Trophoblast cell (in vitro differentiated cells and primary cell): Measurements from ENCODE around the gene NPY2R.

Experiments
- DNase-seq, 2 donors: peaks; one replicate each; pipeline ENCODE4 v3.0.0-alpha.2; 2016
- H2AFZ ChIP-seq: 2 replicates; pipeline ENCODE4 v1.6.1; 2013; ENCODE audit warnings: low read length, moderate library complexity, mild to moderate bottlenecking; ENCODE audit not compliant: insufficient read depth, poor library complexity
- H2AK5ac ChIP-seq: 2 replicates; pipeline ENCODE4 v1.6.1; 2013; ENCODE audit warnings: mild to moderate bottlenecking, low read length
- H2BK120ac ChIP-seq: 2 replicates; pipeline ENCODE4 v1.6.1; 2013; ENCODE audit warnings: low read length, mild to moderate bottlenecking, moderate library complexity; ENCODE audit not compliant: insufficient read depth, poor library complexity
- H2BK12ac ChIP-seq: 2 replicates; pipeline ENCODE4 v1.6.1; 2013; ENCODE audit warnings: mild to moderate bottlenecking, low read length, moderate library complexity
- H2BK5ac ChIP-seq: 2 replicates; pipeline ENCODE4 v1.6.1; 2013; ENCODE audit warnings: low read length, low read depth, moderate library complexity, mild to moderate bottlenecking; ENCODE audit not compliant: poor library complexity
- H3K14ac ChIP-seq: 2 replicates; pipeline ENCODE4 v1.6.1; 2013; ENCODE audit warnings: mild to moderate bottlenecking, low read length
- H3K18ac ChIP-seq: 2 replicates; pipeline ENCODE4 v1.6.1; 2013; ENCODE audit warnings: mild to moderate bottlenecking, low read length
- H3K23ac ChIP-seq: 2 replicates; pipeline ENCODE4 v1.6.1; 2013; ENCODE audit warnings: low read length
- H3K27ac ChIP-seq: 2 replicates; pipeline ENCODE4 v1.5.1; 2013; ENCODE audit warnings: low read depth, mild to moderate bottlenecking, inconsistent platforms, low read length, moderate library complexity
- H3K27me3 ChIP-seq: 2 replicates; pipeline ENCODE4 v1.6.1; 2013; ENCODE audit warnings: inconsistent platforms, mild to moderate bottlenecking, low read length, moderate library complexity; ENCODE audit not compliant: insufficient read depth
- H3K36me3 ChIP-seq, 2 experiments: 1 replicate in 1 of 2; 2 replicates in 1 of 2; pipeline ENCODE4 v1.6.1; 2013; ENCODE audit warnings: low read length in 2 of 2, mild to moderate bottlenecking in 2 of 2, moderate library complexity in 1 of 2; ENCODE audit not compliant: insufficient read depth in 2 of 2, control insufficient read depth in 1 of 2
- H3K4ac ChIP-seq: 2 replicates; pipeline ENCODE4 v1.6.1; 2013; ENCODE audit warnings: low read depth, mild to moderate bottlenecking, low read length, moderate library complexity
- H3K4me1 ChIP-seq, 2 experiments: 1 replicate in 1 of 2; 2 replicates in 1 of 2; pipeline ENCODE4 v1.6.1; 2013; ENCODE audit warnings: low read length in 2 of 2, mild to moderate bottlenecking in 2 of 2, moderate library complexity in 1 of 2; ENCODE audit not compliant: insufficient read depth in 2 of 2, control insufficient read depth in 1 of 2
- H3K4me2 ChIP-seq: 2 replicates; pipeline ENCODE4 v1.6.1; 2013; ENCODE audit warnings: inconsistent platforms, mild to moderate bottlenecking, low read length, moderate library complexity
- H3K4me3 ChIP-seq: 2 replicates; pipeline ENCODE4 v1.5.1; 2013; ENCODE audit warnings: mild to moderate bottlenecking, low read depth, low read length, inconsistent platforms
- H3K79me1 ChIP-seq: one replicate; pipeline ENCODE4 v1.6.1; 2013; ENCODE audit warnings: low read length
- H3K79me2 ChIP-seq: 2 replicates; pipeline ENCODE4 v1.6.1; 2013; ENCODE audit warnings: low read length, mild to moderate bottlenecking; ENCODE audit not compliant: control insufficient read depth, insufficient read depth, poor library complexity
- H3K9ac ChIP-seq: 2 replicates; pipeline ENCODE4 v1.6.1; 2013; ENCODE audit warnings: mild to moderate bottlenecking, low read length
- H3K9me3 ChIP-seq: 2 replicates; pipeline ENCODE4 v1.6.1; 2013; ENCODE audit warnings: low read depth, mild to moderate bottlenecking, control low read depth, inconsistent platforms, low read length; ENCODE audit not compliant: insufficient read depth
- H4K12ac ChIP-seq: 2 replicates; pipeline ENCODE4 v1.6.1; 2013; ENCODE audit warnings: low read depth, mild to moderate bottlenecking, low read length, moderate library complexity
- H4K8ac ChIP-seq: 2 replicates; pipeline ENCODE4 v1.6.1; 2013; ENCODE audit warnings: low read depth, mild to moderate bottlenecking, low read length, moderate library complexity
- H4K91ac ChIP-seq: one replicate; pipeline ENCODE4 v1.6.1; 2013; ENCODE audit warnings: low read depth, mild to moderate bottlenecking, low read length, moderate library complexity
- WGBS: extraction: QIAGEN DNeasy Blood & Tissue Kit; methylation state at CpG from one replicate; pipeline ENCODE4 v1.1.7; 2013; ENCODE audit warnings: missing lambda C conversion rate; ENCODE audit not compliant: insufficient read length, insufficient coverage; ENCODE audit errors: extremely low coverage; 5-methylcytosine and 5-hydroxymethylcytosine counted together

The NPY2R gene

DNA sequence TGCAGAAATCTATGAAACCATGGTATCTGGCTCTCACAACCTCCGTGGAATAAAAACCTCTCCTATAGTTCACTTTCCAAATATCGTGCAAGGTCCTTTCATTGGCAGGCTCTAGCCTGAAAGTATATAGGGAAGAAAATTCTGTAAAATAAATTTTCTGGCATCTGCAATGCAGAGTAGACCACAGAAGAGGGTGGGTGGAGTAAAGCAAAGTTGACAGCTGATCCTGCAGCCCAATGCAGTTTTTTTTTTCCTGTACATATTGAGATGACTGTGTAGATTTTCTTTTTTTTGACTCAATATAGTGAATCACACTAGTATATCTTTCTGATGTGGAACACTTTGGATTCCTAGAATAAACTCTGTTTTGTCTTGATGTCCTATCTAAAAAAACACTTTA, 56.7 kb downstream of the NPY2R start:
- no peaks in the 10 kb centered on the region for H3K27me3 ChIP-seq
- H2BK12ac ChIP-seq, result no peak overlapping the region
- H3K27ac ChIP-seq, result no peak overlapping the region
- no peaks in the 10 kb centered on the region for H3K9me3 ChIP-seq
- H3K4me2 ChIP-seq, result no peak overlapping the region
- H3K14ac ChIP-seq, result no peak overlapping the region
- no peak overlapping the region for H3K4me3 ChIP-seq
- DNase-seq, result no peak
- no peak overlapping the region for H2BK120ac ChIP-seq
- no peaks in the 10 kb centered on the region for H3K79me1 ChIP-seq
- no peaks in the 10 kb centered on the region for H3K36me3 ChIP-seq
- no peaks in the 10 kb centered on the region for H3K79me2 ChIP-seq
- H2AK5ac ChIP-seq, result no peak overlapping the region
- no peak overlapping the region for H3K23ac ChIP-seq
- H4K8ac ChIP-seq, result no peak overlapping the region
- WGBS, result no CpG with 5 or more reads among the region's 2 CpGs
- H4K91ac ChIP-seq, result no peak overlapping the region
- no peak overlapping the region for H3K9ac ChIP-seq
- H3K4me1 ChIP-seq, result no peaks in the 10 kb centered on the region
- no peak overlapping the region for H2AFZ ChIP-seq
- H2BK5ac ChIP-seq, result no peak overlapping the region
- no peak overlapping the region for H4K12ac ChIP-seq
- no peak overlapping the region for H3K4ac ChIP-seq
- no peak overlapping the region for H3K18ac ChIP-seq
